NCI-H526 treated with DMSO at 0.1 percent for 48 hours (cell line): ENCODE data around the gene FAM174B.

Source experiments
- DNase-seq: peaks from one replicate; lab custom pipeline; 2025; lab: John Stamatoyannopoulos, UW

Gene FAM174B

DNA sequence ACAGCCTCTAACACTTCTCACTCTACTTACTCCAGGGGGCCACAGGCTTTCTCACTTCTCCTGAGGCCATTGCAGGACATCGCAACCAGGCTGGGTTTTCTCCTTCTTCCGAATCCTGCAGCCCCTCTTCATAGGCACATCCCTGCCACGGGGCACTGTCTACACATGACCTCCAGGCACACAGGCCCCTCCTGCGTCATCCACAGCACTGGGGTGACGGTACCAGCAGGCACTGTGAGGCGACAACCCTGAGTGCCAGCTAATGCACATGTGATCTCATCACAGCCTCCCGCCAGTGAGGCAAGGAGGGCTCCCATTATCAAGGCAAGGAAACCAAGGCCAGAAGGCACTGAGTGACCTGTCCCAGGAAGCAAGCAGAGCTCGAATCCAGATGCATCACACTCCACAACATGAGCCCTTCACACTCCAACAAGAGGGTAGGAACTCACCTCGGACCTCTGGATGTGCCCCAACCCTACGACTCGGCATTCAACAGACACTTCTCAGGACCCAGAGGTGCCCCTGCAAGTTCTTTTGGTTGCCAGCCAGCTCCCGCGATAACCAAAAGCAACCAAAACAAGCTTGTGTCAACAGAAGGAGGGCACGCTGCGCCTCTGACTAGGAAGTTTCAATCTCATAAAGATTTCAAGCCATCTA lies 16.7 kb downstream of the FAM174B start:
- DNase-seq = no peak

DNA sequence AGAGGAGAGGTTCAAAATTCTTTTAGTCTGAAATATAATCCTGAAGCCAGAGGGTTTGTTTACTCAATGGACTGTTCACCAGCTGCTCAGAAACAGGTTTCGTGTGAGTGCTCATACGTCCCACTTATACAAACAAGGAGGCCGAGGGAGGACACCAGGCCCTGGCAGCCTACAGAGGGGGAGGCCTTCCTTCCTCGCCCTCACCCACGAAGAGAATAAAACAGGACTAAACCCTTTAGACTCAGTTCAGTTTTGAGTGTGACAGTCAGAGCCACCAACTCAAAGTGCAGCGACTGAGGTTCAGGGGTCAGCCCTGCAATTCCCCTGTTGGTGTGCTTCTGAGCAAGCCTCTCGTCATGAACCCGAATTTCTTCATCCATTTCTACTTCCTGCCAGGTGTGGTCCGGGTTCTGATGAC lies 17.3 kb downstream of the FAM174B start:
- peak; percentile 88 for DNase-seq

DNA sequence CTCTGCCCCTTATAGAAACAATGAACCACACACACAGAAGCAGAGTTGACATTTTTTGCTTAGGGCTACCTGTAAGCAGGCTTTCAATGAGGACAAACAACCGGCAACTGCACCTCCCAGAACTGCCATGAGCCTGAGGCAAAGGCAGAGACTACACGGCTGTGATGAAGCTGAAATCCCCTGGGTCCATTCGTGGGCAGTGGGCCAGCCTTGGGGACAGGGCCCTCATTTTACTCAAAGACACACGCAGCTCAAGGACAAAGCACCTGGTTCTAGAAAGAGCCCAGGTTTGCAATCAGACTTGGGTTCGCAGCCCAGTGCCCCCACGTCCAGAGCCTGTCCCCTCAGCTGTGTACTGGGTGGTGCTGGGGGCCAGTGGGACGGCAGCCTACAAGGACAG lies 17.9 kb downstream of the FAM174B start:
- DNase-seq = peak; percentile 49

GRCh38 chr15:92636908-92637481 lies 18.6 kb downstream of the FAM174B start:
- peak; percentile 26 for DNase-seq

DNA sequence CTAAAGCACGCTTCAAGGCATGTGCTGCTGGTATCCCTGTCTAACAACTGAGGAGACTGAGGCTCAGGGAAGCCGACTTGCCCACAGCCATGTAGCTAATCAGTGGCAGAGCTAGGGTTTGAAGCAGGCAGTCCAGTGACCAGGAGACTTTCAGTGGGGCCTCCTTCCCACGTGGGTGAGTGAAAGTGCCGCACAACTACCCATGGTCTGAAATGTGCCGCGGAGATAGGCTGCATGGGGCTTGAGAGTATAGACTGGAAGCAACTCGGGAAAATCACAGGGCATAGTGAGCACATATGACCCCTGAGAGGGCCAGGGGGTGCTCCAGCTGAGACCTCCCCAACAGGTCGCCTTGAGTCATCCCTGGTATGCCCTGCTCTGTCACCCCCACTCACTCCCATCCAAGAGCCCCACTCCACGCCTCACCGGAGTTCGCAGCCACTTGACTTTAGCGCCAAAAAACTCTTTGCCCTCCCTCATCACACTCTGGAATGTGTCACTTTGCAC lies 19.1 kb downstream of the FAM174B start:
- no peak for DNase-seq

- no peak for DNase-seq
Observed at GRCh38 chr15:92634671-92635201, 20.8 kb downstream of the FAM174B start.

- no peak for DNase-seq
Observed at GRCh38 chr15:92634060-92634459, 21.5 kb downstream of the FAM174B start.

- DNase-seq = no peak
Observed at GRCh38 chr15:92633418-92633817, 22.2 kb downstream of the FAM174B start.

DNA sequence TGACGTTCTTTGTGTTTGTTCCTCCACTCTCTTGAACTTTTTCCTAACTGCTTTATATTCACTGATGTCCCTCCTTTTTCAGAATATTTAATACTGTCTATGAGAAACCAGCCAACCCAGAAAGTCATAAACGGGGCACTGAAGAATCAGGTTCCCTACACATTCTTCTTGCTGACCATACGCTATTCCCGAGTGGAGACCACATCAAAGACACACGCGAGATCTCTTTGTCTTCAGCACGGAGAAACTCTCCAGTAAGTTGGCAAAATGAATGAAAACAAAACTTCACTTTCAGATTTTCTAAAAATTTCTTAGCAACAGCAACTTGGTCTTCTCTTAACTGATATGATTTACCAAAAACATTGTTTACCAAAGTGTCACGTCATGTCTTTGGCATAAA lies 22.6 kb downstream of the FAM174B start:
- DNase-seq = no peak

- no peak for DNase-seq
Observed at GRCh38 chr15:92631721-92632120, 23.9 kb downstream of the FAM174B start.

DNA sequence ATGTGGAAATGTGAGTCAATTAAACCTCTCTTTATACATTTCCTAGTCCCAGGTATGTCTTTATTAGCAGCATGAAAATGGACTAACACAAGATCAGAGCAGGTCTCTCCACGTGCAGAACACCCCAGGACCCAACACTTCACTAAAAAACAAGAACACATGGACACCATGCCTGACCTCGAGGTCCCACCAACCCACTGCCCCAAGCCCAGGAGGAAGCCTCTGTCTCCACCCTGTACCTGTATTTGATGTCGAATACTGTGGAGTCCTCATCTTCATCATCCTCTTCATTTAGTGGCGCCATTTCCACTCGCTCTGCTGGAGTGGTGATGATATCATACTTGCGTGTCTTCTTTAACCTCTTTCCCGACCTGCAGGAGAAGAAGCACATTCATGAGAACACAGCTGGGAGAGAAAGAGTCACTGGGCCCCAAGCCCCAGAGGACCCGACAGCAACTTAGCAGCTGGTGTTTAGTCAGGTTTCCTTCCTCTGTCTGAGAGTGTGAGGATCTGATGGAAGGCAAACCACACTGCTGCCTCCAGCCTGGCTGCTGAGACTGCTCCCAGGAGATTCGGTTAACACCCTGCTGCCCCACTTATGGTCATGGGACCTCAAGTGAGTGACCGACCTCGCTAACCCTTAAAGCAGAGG lies 25.5 kb downstream of the FAM174B start:
- no peak for DNase-seq

- no peak for DNase-seq
Observed at GRCh38 chr15:92629276-92629974, 26.1 kb downstream of the FAM174B start.

- no peak for DNase-seq
Observed at GRCh38 chr15:92627014-92627413, 28.6 kb downstream of the FAM174B start.

- DNase-seq = no peak
Observed at GRCh38 chr15:92625251-92625980, 30.2 kb downstream of the FAM174B start.

DNA sequence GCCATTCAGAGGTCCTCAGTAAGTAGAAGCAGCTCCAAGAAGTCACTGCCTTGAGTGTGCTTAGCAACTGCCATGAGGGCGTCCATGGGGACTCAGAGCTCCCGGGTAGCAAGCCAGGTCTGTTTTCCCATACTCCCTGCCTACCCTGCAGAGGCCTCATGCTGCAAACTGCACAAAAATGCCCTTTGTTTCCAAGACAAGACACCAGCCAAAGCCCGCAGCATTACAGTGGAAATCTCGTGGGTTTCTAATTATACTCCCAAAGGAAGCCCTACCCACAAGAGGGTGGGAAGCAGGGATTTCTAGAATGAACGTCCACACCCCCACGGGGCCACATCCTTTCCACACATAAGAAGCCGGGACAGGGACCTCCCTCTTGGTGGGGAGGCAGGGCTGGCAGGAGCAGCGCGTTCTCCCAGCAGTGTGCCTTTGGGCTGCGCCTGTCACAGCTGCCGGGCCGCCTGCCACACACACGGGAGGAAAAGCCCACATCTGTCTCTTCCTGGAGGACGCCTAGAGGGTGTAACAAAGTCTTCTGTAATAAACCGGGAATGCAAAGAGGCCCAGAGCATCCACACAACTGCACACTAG lies 31.1 kb downstream of the FAM174B start:
- DNase-seq = peak; percentile 7

DNA sequence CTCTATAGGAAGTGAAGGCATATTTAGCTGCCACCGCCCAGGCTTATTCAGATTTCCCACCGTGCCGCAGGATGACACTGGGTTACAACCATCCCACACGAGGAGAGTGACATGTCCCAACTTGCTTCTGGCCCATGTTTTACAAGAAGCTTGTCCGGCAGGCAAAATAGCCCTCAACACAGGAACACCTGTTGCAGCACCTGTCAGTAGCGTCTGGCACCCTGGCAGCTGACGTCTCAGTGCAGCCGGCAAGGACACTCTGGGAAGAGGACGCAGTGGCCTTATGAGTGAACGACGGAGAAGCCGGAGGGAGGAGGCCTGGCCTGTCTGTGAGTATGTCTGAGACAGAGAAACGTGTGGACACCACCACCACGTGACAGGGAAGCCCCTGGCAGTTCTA lies 32.1 kb downstream of the FAM174B start:
- DNase-seq = peak; percentile 78

- no peak for DNase-seq
Observed at GRCh38 chr15:92621972-92622533, 33.5 kb downstream of the FAM174B start.

- no peak for DNase-seq
Observed at GRCh38 chr15:92620991-92621390, 34.6 kb downstream of the FAM174B start.

DNA sequence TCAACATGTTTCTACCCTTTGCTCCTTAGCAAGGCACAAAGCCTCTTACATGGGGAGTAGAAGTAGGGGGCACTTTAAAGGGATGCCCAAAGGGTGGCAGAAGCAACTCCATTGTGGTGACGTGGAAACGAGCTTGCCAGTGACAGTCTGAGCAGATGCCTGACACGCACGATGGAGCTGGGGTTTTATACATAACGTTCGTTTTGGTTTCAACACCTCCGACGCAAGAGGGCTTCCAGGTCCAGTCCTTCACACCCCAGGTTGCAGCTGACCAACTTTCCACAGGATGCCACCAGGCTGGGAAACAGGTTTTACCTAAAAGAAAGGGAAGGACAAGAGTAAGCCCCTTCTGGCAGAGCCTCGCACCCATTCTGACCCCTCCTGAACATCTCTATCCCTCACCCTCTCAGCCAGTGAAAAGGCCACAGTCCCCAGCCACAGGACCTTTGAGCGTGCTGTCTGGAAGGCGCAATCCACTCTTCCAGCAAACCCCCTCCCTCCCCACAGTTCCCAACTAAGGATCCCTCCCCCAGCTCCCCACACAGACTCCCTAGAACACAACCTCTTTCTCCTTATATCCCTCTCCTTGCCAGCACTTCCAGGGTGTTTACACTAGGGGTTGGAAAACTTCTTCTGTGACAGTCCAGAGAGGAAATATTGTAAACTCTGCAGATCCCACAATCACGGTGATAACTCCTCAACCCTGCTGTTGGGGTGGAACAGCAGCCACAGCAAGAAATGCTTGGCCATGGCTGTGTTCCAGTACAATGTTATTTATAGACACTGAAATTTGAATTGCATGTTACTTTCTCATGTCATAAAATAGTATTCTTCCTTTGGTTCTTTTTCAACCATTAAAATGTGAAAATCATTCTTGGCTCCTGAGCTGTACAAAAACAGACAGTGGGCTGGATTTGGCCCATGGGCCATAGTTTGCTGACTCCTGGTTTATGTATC lies 36.2 kb downstream of the FAM174B start:
- no peak for DNase-seq
